Activated B cell treated with CpG ODN at 0.5 μM for 24 hours (primary cell): ENCODE data around the gene AKR1C4. TPM values are rescaled to one million over a fixed set of nuclear protein-coding genes. Genes with fewer than 3 reads are reported as not detected.

Experiments used
- ATAC-seq: fragments of 200-7000 bp; cut with Tn5 transposase; one replicate; pipeline ENCODE4 v1.10.0; 2021; ENCODE audit warnings: low read depth, mild to moderate bottlenecking, moderate library complexity
- CTCF ChIA-PET: fragments of 350-600 bp; sonication (Branson Sonifier 250); formaldehyde crosslinking; loops from one replicate; lab custom pipeline; 2021; ENCODE audit warnings: antibody characterized with exemption; lab: Charles Lee
- POLR2A ChIA-PET: fragments of 350-600 bp; sonication (Branson Sonifier 250); formaldehyde crosslinking; loops from one replicate; lab custom pipeline; 2021; ENCODE audit warnings: antibody characterized with exemption; lab: Charles Lee
- DNase-seq: peaks from one replicate; pipeline ENCODE4 v3.0.0; 2022
- H3K27ac Mint-ChIP-seq: one replicate; pipeline ENCODE4 v1.8.0; 2020; ENCODE audit warnings: mixed read lengths
- H3K27me3 Mint-ChIP-seq: one replicate; pipeline ENCODE4 v1.8.0; 2021; ENCODE audit warnings: mixed read lengths
- H3K36me3 Mint-ChIP-seq: one replicate; pipeline ENCODE4 v1.8.0; 2021; ENCODE audit warnings: low read depth, mixed read lengths
- H3K4me1 Mint-ChIP-seq: one replicate; pipeline ENCODE4 v1.8.0; 2021; ENCODE audit warnings: mixed read lengths
- H3K4me3 Mint-ChIP-seq: one replicate; pipeline ENCODE4 v1.8.0; 2020; ENCODE audit warnings: mild to moderate bottlenecking, mixed read lengths
- H3K9me3 Mint-ChIP-seq: one replicate; pipeline ENCODE4 v1.8.0; 2020; ENCODE audit warnings: mixed read lengths
- CTCF ChIP-seq: fragments of 200-600 bp; IDR thresholded peaks from one replicate; pipeline ENCODE4 v1.8.0; 2022; ENCODE audit warnings: antibody characterized with exemption, mild to moderate bottlenecking
- intact Hi-C: fragments of 100-400 bp; cut with micrococcal nuclease; formaldehyde crosslinking; loops from one replicate; pipeline ENCODE4 v1.15.1; 2024
- total RNA-seq: library from RNA; stranded (reverse); gene quantifications from 2 replicates; pipeline ENCODE4 v1.2.3, GENCODE V29; 2022

Gene AKR1C4
- total RNA-seq, 1 donor from 2014 or later = not detected

GRCh38 chr10:5259132-5259951, 62.7 kb downstream of the AKR1C4 start:
- intact Hi-C loops = no loop called here
- no peak overlapping the region for H3K27ac Mint-ChIP-seq

DNA sequence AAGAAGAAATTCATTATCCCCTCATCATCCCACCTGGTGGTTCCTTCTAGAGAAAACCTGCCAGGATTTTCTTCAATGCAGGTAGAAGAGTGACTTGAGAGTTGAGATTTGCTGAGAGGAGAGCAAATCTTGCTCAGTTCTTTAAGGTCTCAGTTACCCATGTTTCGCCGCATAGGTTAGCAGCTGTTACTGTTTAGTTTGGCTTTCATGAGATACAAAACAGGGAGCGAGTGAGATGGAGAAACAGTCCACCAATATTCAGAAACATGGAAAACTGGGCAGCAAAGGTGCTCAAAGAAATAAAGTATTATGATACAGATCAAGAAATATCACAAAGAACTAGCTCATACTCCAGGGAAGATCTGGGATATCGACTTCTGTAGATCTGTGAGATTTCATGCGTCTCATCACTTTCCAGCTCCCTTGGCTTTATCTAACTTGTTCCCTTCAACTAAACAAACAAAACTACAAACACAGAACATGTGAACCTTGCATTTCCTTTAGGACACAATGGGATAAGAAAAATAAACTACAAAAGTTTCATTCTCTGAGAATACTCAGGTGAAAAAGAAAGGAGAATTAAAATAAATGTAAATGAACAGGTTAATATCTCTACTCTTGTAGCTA, 63.4 kb downstream of the AKR1C4 start:
- ChIA-PET POLR2A (no interaction called here), CTCF (no interaction called here)
- no peak overlapping the region for H3K27ac Mint-ChIP-seq
- H3K9me3 Mint-ChIP-seq = peaks cover 4% of the 10 kb centered on the region
- H3K27me3 Mint-ChIP-seq = no peaks in the 10 kb centered on the region
- TF ChIP-seq CTCF = no peak
- intact Hi-C loops = no loop called here
- H3K4me3 Mint-ChIP-seq = no peak overlapping the region
- no peaks in the 10 kb centered on the region for H3K36me3 Mint-ChIP-seq
- H3K4me1 Mint-ChIP-seq = no peaks in the 10 kb centered on the region
- DNase-seq (no peak), ATAC-seq (no peak)

More at GRCh38 chr10:5259132-5259951, 62.7 kb downstream of the AKR1C4 start:
- DNase-seq (no peak), ATAC-seq (no peak)
- no peaks in the 10 kb centered on the region for H3K36me3 Mint-ChIP-seq
- H3K4me1 Mint-ChIP-seq = no peaks in the 10 kb centered on the region
- TF ChIP-seq CTCF = no peak
- no peak overlapping the region for H3K4me3 Mint-ChIP-seq
- ChIA-PET CTCF (no interaction called here), POLR2A (no interaction called here)
- no peaks in the 10 kb centered on the region for H3K27me3 Mint-ChIP-seq
- peaks cover 1% of the 10 kb centered on the region for H3K9me3 Mint-ChIP-seq

DNA sequence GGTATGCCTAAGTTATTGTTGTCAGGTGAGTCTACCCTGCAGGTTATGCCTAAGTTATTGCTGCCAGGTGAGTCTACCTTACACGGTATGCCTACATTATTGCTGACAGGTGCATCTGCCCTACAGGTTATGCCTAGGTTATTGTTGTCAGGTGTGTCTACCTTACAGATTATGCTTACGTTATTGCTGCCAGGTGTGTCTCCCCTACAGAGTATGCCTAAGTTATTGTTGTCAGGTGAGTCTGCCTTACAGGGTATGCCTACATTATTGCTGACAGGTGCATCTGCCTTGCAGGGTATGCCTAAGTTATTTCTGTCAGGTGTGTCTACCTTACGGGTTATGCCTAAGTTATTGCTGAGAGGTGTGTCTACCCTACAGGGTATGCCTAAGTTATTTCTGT, 64.2 kb downstream of the AKR1C4 start:
- TF ChIP-seq CTCF = no peak
- ATAC-seq = no peak
- intact Hi-C loops = no loop called here
- no peak overlapping the region for H3K27ac Mint-ChIP-seq
- peaks cover 10% of the 10 kb centered on the region for H3K9me3 Mint-ChIP-seq
- no peaks in the 10 kb centered on the region for H3K36me3 Mint-ChIP-seq
- CTCF ChIA-PET = no interaction called here
- POLR2A ChIA-PET = no interaction called here
- H3K4me1 Mint-ChIP-seq = no peaks in the 10 kb centered on the region
- H3K4me3 Mint-ChIP-seq = no peak overlapping the region
- no peaks in the 10 kb centered on the region for H3K27me3 Mint-ChIP-seq
- DNase-seq = no peak

- Mint-ChIP-seq H3K4me1 (no peaks in the 10 kb centered on the region), H3K27me3 (peaks cover 3% of the 10 kb centered on the region), H3K4me3 (no peak overlapping the region), H3K27ac (no peak overlapping the region), H3K36me3 (no peaks in the 10 kb centered on the region), H3K9me3 (peaks cover 13% of the 10 kb centered on the region)
- ATAC-seq (no peak), DNase-seq (no peak)
- CTCF ChIA-PET = no interaction called here
- intact Hi-C loops = no loop called here
- no peak for TF ChIP-seq CTCF
- POLR2A ChIA-PET = no interaction called here
Observed at GRCh38 chr10:5265139-5265538, 68.5 kb downstream of the AKR1C4 start.

- intact Hi-C loops = no loop called here
- ChIA-PET CTCF (no interaction called here), POLR2A (no interaction called here)
- ATAC-seq = no peak
- DNase-seq = no peak
- no peaks in the 10 kb centered on the region for H3K36me3 Mint-ChIP-seq
- peaks cover 3% of the 10 kb centered on the region for H3K27me3 Mint-ChIP-seq
- H3K4me3 Mint-ChIP-seq = no peak overlapping the region
- TF ChIP-seq CTCF = no peak
- peaks cover 13% of the 10 kb centered on the region for H3K9me3 Mint-ChIP-seq
- H3K27ac Mint-ChIP-seq = no peak overlapping the region
- no peaks in the 10 kb centered on the region for H3K4me1 Mint-ChIP-seq
Observed at GRCh38 chr10:5266351-5266750, 69.7 kb downstream of the AKR1C4 start.
